Sigmoid colon (tissue), 4 donors: ENCODE results near the gene OTOF.

Source experiments
- CTCF ChIP-seq, 4 experiments: fragments of 450-650 bp in 3 of 4; fragments of 200-600 bp in 1 of 4; IDR thresholded peaks; one replicate each; pipeline ENCODE4 v1.5.1; 2016 to 2019; ENCODE audit warnings: antibody characterized with exemption in 4 of 4, mild to moderate bottlenecking in 3 of 4, moderate library complexity in 2 of 4
- EP300 ChIP-seq, 4 donors: sonication (generic); formaldehyde crosslinking; IDR thresholded peaks; one replicate each; pipeline ENCODE4 v1.6.1; 2017; ENCODE audit warnings: antibody characterized with exemption in 4 of 4
- POLR2AphosphoS5 ChIP-seq, 4 donors: sonication (generic); formaldehyde crosslinking; IDR thresholded peaks; one replicate each; pipeline ENCODE4 v1.6.1; 2017; ENCODE audit warnings: antibody characterized with exemption in 4 of 4

GRCh38 chr2:26483516-26483915 lies 5.6 kb upstream of the OTOF start:
- TF ChIP-seq POLR2AphosphoS5 (IDR thresholded peaks at IDR 0.05) (no peak), CTCF (IDR thresholded peaks at IDR 0.05) (no peak), EP300 (IDR thresholded peaks at IDR 0.05) (no peak)
